ENCODE data around the gene FLII. TPM values are rescaled to one million over a fixed set of nuclear protein-coding genes. Genes with fewer than 3 reads are reported as not detected.

Gene FLII
- total and polyA plus RNA-seq, 2 experiments from 2014 or later: 175 to 373 TPM

- TF ChIP-seq JUNB (IDR thresholded peaks at IDR 0.05; ENCODE audit: unreplicated experiment): no peak
- no peak for TF ChIP-seq NANOG (IDR thresholded peaks at IDR 0.05; ENCODE audit: borderline replicate concordance)
- TF ChIP-seq POLR2AphosphoS5 (IDR thresholded peaks at IDR 0.05; ENCODE audit: low read depth): no peak
- TF ChIP-seq CREB1 (CRISPR knock-in tag; IDR thresholded peaks at IDR 0.05; ENCODE audit: low read depth): no peak
- no peak for TF ChIP-seq REST (IDR thresholded peaks at IDR 0.05; ENCODE audit: unreplicated experiment)
- TF ChIP-seq EZH2 (IDR thresholded peaks at IDR 0.05; ENCODE audit: low read depth, unreplicated experiment): no peak
- TF ChIP-seq STAT1 (IDR thresholded peaks at IDR 0.05; ENCODE audit: unreplicated experiment): no peak
- TF ChIP-seq ZNF114 (CRISPR knock-in tag; IDR thresholded peaks at IDR 0.05): no peak
- TF ChIP-seq ETS1 (IDR thresholded peaks at IDR 0.05): no peak
- TF ChIP-seq CTCF (conservative IDR thresholded peaks at IDR 0.05; ENCODE audit: low read depth in 2 of 2): no peak
- no peak for TF ChIP-seq ZNF331 (CRISPR knock-in tag; IDR thresholded peaks at IDR 0.05; ENCODE audit: low read depth)
- TF ChIP-seq EZH2phosphoT487 (IDR thresholded peaks at IDR 0.05; ENCODE audit: unreplicated experiment): no peak
Observed at GRCh38 chr17:18246109-18246725, 12.3 kb downstream of the FLII start (continued).
